Measurements from ENCODE around the gene MYO7A. TPM values are rescaled to one million over a fixed set of nuclear protein-coding genes. Genes with fewer than 3 reads are reported as not detected.

The MYO7A gene
- total RNA-seq, 3 donors from 2014 or later, result 4.3 to 23.5 (median 4.5) TPM

DNA sequence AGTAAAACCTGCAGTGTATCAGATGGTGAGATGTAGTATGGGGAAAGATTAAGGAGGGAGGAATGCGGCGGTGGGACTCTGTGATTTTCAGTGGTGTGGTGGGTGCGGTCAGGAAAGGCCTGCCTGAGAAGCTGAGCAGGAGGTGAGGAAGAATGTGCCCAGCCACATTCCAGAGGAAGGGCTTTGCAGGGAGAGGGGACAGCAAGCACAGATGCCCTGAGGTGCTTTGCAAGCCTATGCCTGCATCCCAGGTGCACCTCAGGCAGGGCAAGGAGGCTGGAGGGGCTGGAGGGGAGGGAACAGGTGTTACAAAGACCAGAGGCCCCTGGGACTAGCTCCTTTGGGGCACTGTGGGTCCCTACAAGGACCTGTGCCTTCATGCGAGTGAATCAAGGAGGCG, 42.1 kb downstream of the MYO7A start:
- intact Hi-C loops (cut with DNase I; ENCODE audit: low total_unique reads), result no loop called here
- no peaks in the 10 kb centered on the region for H3K27me3 ChIP-seq
- H3K36me3 ChIP-seq, result no peaks in the 10 kb centered on the region
- TF ChIP-seq, protein P1, sequence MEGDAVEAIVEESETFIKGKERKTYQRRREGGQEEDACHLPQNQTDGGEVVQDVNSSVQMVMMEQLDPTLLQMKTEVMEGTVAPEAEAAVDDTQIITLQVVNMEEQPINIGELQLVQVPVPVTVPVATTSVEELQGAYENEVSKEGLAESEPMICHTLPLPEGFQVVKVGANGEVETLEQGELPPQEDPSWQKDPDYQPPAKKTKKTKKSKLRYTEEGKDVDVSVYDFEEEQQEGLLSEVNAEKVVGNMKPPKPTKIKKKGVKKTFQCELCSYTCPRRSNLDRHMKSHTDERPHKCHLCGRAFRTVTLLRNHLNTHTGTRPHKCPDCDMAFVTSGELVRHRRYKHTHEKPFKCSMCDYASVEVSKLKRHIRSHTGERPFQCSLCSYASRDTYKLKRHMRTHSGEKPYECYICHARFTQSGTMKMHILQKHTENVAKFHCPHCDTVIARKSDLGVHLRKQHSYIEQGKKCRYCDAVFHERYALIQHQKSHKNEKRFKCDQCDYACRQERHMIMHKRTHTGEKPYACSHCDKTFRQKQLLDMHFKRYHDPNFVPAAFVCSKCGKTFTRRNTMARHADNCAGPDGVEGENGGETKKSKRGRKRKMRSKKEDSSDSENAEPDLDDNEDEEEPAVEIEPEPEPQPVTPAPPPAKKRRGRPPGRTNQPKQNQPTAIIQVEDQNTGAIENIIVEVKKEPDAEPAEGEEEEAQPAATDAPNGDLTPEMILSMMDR (IDR thresholded peaks at IDR 0.05), result no peak
- TF ChIP-seq POLR2A (IDR thresholded peaks at IDR 0.05) (no peak), POLR2AphosphoS5 (IDR thresholded peaks at IDR 0.05) (no peak)
- H3K4me1 ChIP-seq, result no peaks in the 10 kb centered on the region
- H3K27ac ChIP-seq, result no peak overlapping the region
- no peaks in the 10 kb centered on the region for H3K9me3 ChIP-seq
- no peak for DNase-seq (ENCODE audit: low spot score in 2 of 2)
- no peak overlapping the region for H3K4me3 ChIP-seq

DNA sequence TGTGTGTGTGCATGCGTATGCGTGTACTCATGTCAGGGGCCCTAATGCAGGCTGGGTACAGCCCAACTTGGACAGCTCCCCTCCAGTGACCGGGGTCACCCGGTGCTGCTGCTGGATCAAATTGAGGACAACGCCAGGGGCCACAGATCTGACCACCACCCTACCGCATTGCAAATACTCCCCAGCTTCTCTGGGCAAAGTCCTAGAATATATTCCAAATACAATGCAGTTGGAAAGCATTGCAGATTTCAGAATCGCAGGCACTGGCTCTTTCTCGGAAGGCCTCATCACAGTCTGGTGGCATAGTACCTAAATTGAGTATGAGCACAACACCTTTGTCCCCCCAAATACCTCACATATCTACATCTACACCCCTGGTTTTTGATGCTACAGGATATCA, 43.2 kb downstream of the MYO7A start:
- H3K4me1 ChIP-seq, result no peaks in the 10 kb centered on the region
- no peak for DNase-seq (ENCODE audit: low spot score in 2 of 2)
- H3K27me3 ChIP-seq, result no peaks in the 10 kb centered on the region
- intact Hi-C loops (cut with DNase I; ENCODE audit: low total_unique reads), result no loop called here
- no peak overlapping the region for H3K27ac ChIP-seq
- no peak overlapping the region for H3K4me3 ChIP-seq
- no peak for TF ChIP-seq POLR2AphosphoS5 (IDR thresholded peaks at IDR 0.05)
- TF ChIP-seq, protein P1 (IDR thresholded peaks at IDR 0.05), result no peak
- H3K36me3 ChIP-seq, result no peaks in the 10 kb centered on the region
- H3K9me3 ChIP-seq, result no peaks in the 10 kb centered on the region

DNA sequence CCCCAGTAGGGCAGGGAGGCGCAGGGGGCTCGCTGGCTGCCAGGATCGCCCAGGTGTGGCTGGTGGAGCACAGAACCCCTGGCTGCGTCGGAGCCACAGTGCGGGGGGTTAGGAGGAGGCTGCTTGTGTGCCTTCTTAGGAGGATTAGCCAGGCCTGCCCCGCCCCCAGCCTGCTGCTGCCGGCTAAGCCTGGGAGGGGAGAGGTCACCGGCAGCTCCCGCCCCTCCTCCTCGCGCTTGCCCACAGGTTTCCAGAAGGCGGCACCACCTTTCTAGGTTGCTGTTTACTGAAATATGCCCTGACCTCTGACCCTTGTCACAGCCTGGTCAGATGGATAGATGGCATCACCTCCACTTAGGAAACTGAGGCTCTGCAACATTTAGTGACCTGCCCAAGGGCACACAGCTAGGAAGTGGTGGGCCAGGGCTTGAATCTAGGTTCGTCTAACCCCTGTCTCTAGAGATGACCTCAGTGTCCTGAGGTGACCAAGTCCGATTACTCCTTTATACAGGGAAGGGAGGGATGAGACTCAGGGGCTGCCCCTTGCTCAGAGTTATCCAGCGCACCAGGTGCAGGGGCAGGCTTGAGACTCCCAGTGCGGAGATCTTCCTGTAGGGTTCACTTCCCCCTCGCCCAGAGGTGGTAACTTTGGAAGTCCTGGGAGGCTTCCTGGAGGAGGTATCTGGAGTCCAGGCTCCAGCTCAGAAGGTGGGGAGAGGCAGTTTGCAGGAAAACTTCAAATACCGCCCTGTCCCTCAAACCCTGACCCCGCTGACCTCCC, 44.0 kb downstream of the MYO7A start:
- no peaks in the 10 kb centered on the region for H3K9me3 ChIP-seq
- no peaks in the 10 kb centered on the region for H3K4me1 ChIP-seq
- no peak overlapping the region for H3K27ac ChIP-seq
- no peak overlapping the region for H3K4me3 ChIP-seq
- no peaks in the 10 kb centered on the region for H3K27me3 ChIP-seq
- H3K36me3 ChIP-seq, result no peaks in the 10 kb centered on the region
- TF ChIP-seq, protein P1 (IDR thresholded peaks at IDR 0.05), result no peak
- TF ChIP-seq POLR2A (IDR thresholded peaks at IDR 0.05) (no peak), POLR2AphosphoS5 (IDR thresholded peaks at IDR 0.05) (no peak)
- DNase-seq (ENCODE audit: low spot score in 2 of 2), result no peak
- intact Hi-C loops (cut with DNase I; ENCODE audit: low total_unique reads), result no loop called here

DNA sequence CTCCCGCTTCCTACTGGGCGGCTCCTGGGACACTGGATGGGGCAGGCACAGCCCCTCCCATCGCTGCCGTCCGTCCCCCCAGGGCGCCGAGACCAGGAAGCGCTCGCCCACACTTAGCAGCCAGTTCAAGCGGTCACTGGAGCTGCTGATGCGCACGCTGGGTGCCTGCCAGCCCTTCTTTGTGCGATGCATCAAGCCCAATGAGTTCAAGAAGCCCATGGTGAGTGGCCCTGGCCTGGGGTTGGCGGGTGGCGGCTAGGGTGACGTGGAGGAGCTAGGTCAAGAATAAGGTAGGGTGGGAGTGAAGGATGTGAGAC, 44.6 kb downstream of the MYO7A start:
- Histone ChIP-seq H3K27ac (no peak overlapping the region), H3K27me3 (no peaks in the 10 kb centered on the region), H3K4me3 (no peak overlapping the region), H3K9me3 (no peaks in the 10 kb centered on the region), H3K36me3 (no peaks in the 10 kb centered on the region), H3K4me1 (no peaks in the 10 kb centered on the region)
- TF ChIP-seq POLR2AphosphoS5 (IDR thresholded peaks at IDR 0.05), result no peak
- TF ChIP-seq POLR2A (IDR thresholded peaks at IDR 0.05), result no peak
- TF ChIP-seq, protein P1 (IDR thresholded peaks at IDR 0.05), result no peak
- DNase-seq (ENCODE audit: low spot score in 2 of 2), result no peak
- intact Hi-C loops (cut with DNase I; ENCODE audit: low total_unique reads), result no loop called here

DNA sequence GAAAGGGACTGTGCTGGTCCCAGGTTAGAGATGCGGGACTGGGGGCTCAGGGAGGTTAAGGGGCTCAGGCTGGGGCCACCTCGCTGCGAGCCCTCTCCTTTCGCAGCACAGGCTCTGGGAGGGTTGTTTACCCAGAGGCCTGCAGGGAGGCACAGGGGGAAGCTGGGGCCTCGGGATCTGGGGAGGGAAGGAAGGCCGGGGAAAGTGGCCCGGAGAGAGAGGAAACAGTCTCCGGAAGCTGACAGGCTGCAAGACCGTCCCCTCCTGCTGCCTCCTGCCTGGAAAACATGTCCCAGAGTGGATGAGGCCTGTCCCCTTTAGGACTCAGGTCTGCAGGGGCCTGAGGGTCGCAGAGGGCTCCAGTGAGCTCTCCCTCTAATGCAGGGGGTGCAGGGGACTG, 45.4 kb downstream of the MYO7A start:
- intact Hi-C loops (cut with DNase I; ENCODE audit: low total_unique reads), result no loop called here
- H3K36me3 ChIP-seq, result no peaks in the 10 kb centered on the region
- no peaks in the 10 kb centered on the region for H3K4me1 ChIP-seq
- H3K27me3 ChIP-seq, result no peaks in the 10 kb centered on the region
- no peak for TF ChIP-seq POLR2A (IDR thresholded peaks at IDR 0.05)
- no peak for TF ChIP-seq POLR2AphosphoS5 (IDR thresholded peaks at IDR 0.05)
- TF ChIP-seq, protein P1 (IDR thresholded peaks at IDR 0.05), result no peak
- H3K4me3 ChIP-seq, result no peak overlapping the region
- H3K9me3 ChIP-seq, result no peaks in the 10 kb centered on the region
- H3K27ac ChIP-seq, result no peak overlapping the region
- no peak for DNase-seq (ENCODE audit: low spot score in 2 of 2)
